Neural progenitor cell (in vitro differentiated cells): Measurements from ENCODE around the gene PXDN. TPM values are rescaled to one million over a fixed set of nuclear protein-coding genes. Genes with fewer than 3 reads are reported as not detected.

Experiments
- DNase-seq: peaks from one replicate; pipeline ENCODE4 v3.0.0-alpha.2; 2016; ENCODE audit warnings: low spot score
- H2AFZ ChIP-seq: fragments of 200-600 bp; sonication (generic); replicated peaks from 2 replicates; pipeline ENCODE4 v1.6.1; 2016; ENCODE audit warnings: antibody characterized with exemption
- H3F3A ChIP-seq: fragments of 200-600 bp; sonication (generic); 2 replicates; pipeline ENCODE4 v1.6.1; 2016; ENCODE audit warnings: antibody characterized with exemption, low read depth
- H3K27ac ChIP-seq: fragments of 200-600 bp; sonication (generic); 2 replicates; pipeline ENCODE4 v1.5.1; 2016; ENCODE audit warnings: mild to moderate bottlenecking
- H3K27me3 ChIP-seq: fragments of 200-600 bp; sonication (generic); 2 replicates; pipeline ENCODE4 v1.6.1; 2016; ENCODE audit warnings: mild to moderate bottlenecking, moderate library complexity
- H3K36me3 ChIP-seq: fragments of 200-600 bp; sonication (generic); 2 replicates; pipeline ENCODE4 v1.5.1; 2016
- H3K4me1 ChIP-seq: fragments of 200-600 bp; sonication (generic); 2 replicates; pipeline ENCODE4 v1.6.1; 2016; ENCODE audit warnings: mixed run types
- H3K4me2 ChIP-seq: fragments of 200-600 bp; sonication (generic); 2 replicates; pipeline ENCODE4 v1.6.1; 2016
- H3K4me3 ChIP-seq: fragments of 200-600 bp; sonication (generic); 2 replicates; pipeline ENCODE4 v1.5.1; 2016
- H3K79me2 ChIP-seq: fragments of 200-600 bp; sonication (generic); 2 replicates; pipeline ENCODE4 v1.6.1; 2016; ENCODE audit warnings: low read depth
- H3K9ac ChIP-seq: fragments of 200-600 bp; sonication (generic); 2 replicates; pipeline ENCODE4 v1.6.1; 2016
- H3K9me3 ChIP-seq: fragments of 200-600 bp; sonication (generic); 2 replicates; pipeline ENCODE4 v1.5.1; 2016; ENCODE audit warnings: low read depth
- H4K20me1 ChIP-seq: fragments of 200-600 bp; sonication (generic); 2 replicates; pipeline ENCODE4 v1.6.1; 2016; ENCODE audit warnings: low read depth
- H3K27ac Mint-ChIP-seq: 3 replicates; pipeline ENCODE4 v1.8.0; 2021; ENCODE audit warnings: mixed read lengths
- H3K27me3 Mint-ChIP-seq: 2 replicates; pipeline ENCODE4 v1.8.0; 2022; ENCODE audit warnings: low read depth, mild to moderate bottlenecking, inconsistent platforms, moderate library complexity, mixed read lengths; ENCODE audit not compliant: insufficient read depth
- H3K36me3 Mint-ChIP-seq: 3 replicates; pipeline ENCODE4 v1.8.0; 2021; ENCODE audit warnings: mixed read lengths
- H3K4me1 Mint-ChIP-seq: 3 replicates; pipeline ENCODE4 v1.8.0; 2021; ENCODE audit warnings: mixed read lengths
- H3K4me3 Mint-ChIP-seq: 3 replicates; pipeline ENCODE4 v1.8.0; 2021; ENCODE audit warnings: mild to moderate bottlenecking, moderate library complexity, mixed read lengths
- H3K9me3 Mint-ChIP-seq: 3 replicates; pipeline ENCODE4 v1.8.0; 2020; ENCODE audit warnings: mixed read lengths
- EZH2 ChIP-seq: fragments of 200-600 bp; sonication (generic); IDR thresholded peaks from 2 replicates; pipeline ENCODE4 v1.6.1; 2017; ENCODE audit warnings: antibody characterized with exemption, mild to moderate bottlenecking, moderate library complexity
- EZH2phosphoT487 ChIP-seq: fragments of 200-600 bp; sonication (generic); IDR thresholded peaks from 2 replicates; pipeline ENCODE4 v1.6.1; 2017; ENCODE audit warnings: antibody characterized with exemption
- total RNA-seq: library from RNA; depleted of rRNA; stranded (reverse); fragments of >200 nt; gene quantifications from 2 replicates; pipeline ENCODE4 v1.2.3, GENCODE V29; 2015; ENCODE audit warnings: low replicate concordance
- TF ChIP-seq, protein P1 (sequence below): fragments of 200-600 bp; sonication (generic); IDR thresholded peaks from 2 replicates; pipeline ENCODE4 v1.5.1; 2017; ENCODE audit warnings: antibody characterized with exemption, mild to moderate bottlenecking

The PXDN gene
- total RNA-seq, 1 donor from 2014 or later: 118 TPM

DNA sequence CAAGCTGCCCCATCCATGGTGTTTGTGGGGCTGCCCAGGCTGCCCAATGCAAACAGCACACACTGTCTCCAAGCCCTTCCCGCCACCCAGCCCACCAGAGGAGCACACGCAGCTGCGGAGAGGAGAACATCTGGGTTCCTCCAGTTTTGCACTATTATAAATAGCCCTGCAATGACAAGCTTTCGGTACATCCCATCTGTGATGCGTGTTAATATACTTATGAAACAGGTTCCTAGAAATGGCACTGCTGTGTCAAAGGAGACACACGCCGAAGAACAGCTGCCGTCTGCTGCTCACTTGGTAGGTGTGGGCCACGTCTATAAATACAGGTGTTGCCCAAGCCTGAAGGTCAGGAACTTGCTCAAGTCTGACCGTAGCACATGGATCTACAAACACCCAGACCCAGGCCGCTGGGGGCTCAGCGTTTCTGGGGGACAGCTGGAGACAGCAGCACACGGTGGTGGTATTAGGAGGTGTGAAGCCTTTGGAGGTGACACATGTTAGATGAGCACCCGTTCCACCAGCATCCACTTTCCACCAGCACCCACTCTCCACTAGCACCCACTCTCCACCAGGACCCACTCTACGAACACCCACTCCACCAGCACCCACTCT is 34.3 kb downstream of the PXDN start:
- peaks cover 93% of the 10 kb centered on the region for H4K20me1 ChIP-seq

DNA sequence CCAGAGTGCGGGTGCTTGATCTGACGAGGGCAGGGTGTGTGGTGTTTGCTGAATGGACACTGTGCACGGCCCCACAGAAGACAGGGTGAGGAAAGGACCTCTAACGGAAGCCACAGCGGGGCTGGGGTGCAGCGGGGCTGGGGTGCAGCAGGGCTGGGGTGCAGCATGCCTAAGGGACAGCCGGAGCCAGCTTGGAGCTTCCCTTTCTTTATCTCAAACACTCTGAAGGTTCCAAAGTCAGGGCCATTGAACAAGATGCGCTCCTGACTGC is 35.0 kb downstream of the PXDN start:
- no peak overlapping the region for H3K9ac ChIP-seq
- peaks cover 54% of the 10 kb centered on the region for H3K27me3 ChIP-seq
- DNase-seq: no peak
- TF ChIP-seq EZH2: no peak
- H2AFZ ChIP-seq: no peak overlapping the region
- peaks cover 6% of the 10 kb centered on the region for H3K36me3 Mint-ChIP-seq
- H3K4me1 Mint-ChIP-seq: peaks cover 48% of the 10 kb centered on the region
- H3K27ac Mint-ChIP-seq: no peak overlapping the region
- H3F3A ChIP-seq: peaks cover 43% of the 10 kb centered on the region
- H3K4me1 ChIP-seq: peaks cover 48% of the 10 kb centered on the region
- no peak overlapping the region for H3K27ac ChIP-seq
- H3K27me3 Mint-ChIP-seq: peaks cover 3% of the 10 kb centered on the region
- no peak overlapping the region for H3K4me2 ChIP-seq
- H3K36me3 ChIP-seq: no peaks in the 10 kb centered on the region
- no peaks in the 10 kb centered on the region for H3K9me3 Mint-ChIP-seq
- H3K79me2 ChIP-seq: peaks cover 41% of the 10 kb centered on the region
- H3K4me3 ChIP-seq: no peak overlapping the region
- no peak overlapping the region for H3K4me3 Mint-ChIP-seq
- no peaks in the 10 kb centered on the region for H3K9me3 ChIP-seq
- H4K20me1 ChIP-seq: peaks cover 93% of the 10 kb centered on the region

More for the DNA sequence above, 34.3 kb downstream of the PXDN start:
- H3K9me3 ChIP-seq: no peaks in the 10 kb centered on the region
- Mint-ChIP-seq H3K36me3 (peaks cover 4% of the 10 kb centered on the region), H3K4me3 (no peak overlapping the region), H3K27me3 (peaks cover 3% of the 10 kb centered on the region), H3K4me1 (peaks cover 52% of the 10 kb centered on the region), H3K9me3 (no peaks in the 10 kb centered on the region), H3K27ac (no peak overlapping the region)
- H3K79me2 ChIP-seq: peaks cover 43% of the 10 kb centered on the region
- H3F3A ChIP-seq: peaks cover 43% of the 10 kb centered on the region
- peaks cover 50% of the 10 kb centered on the region for H3K4me1 ChIP-seq
- no peak overlapping the region for H2AFZ ChIP-seq
- H3K27ac ChIP-seq: no peak overlapping the region
- no peak for TF ChIP-seq EZH2
- TF ChIP-seq, protein P1, sequence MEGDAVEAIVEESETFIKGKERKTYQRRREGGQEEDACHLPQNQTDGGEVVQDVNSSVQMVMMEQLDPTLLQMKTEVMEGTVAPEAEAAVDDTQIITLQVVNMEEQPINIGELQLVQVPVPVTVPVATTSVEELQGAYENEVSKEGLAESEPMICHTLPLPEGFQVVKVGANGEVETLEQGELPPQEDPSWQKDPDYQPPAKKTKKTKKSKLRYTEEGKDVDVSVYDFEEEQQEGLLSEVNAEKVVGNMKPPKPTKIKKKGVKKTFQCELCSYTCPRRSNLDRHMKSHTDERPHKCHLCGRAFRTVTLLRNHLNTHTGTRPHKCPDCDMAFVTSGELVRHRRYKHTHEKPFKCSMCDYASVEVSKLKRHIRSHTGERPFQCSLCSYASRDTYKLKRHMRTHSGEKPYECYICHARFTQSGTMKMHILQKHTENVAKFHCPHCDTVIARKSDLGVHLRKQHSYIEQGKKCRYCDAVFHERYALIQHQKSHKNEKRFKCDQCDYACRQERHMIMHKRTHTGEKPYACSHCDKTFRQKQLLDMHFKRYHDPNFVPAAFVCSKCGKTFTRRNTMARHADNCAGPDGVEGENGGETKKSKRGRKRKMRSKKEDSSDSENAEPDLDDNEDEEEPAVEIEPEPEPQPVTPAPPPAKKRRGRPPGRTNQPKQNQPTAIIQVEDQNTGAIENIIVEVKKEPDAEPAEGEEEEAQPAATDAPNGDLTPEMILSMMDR: no peak
- no peak for TF ChIP-seq EZH2phosphoT487
- peaks cover 48% of the 10 kb centered on the region for H3K27me3 ChIP-seq
- H3K4me2 ChIP-seq: no peak overlapping the region
- no peak for DNase-seq
- H3K9ac ChIP-seq: no peak overlapping the region
- H3K36me3 ChIP-seq: no peaks in the 10 kb centered on the region
- H3K4me3 ChIP-seq: no peak overlapping the region

DNA sequence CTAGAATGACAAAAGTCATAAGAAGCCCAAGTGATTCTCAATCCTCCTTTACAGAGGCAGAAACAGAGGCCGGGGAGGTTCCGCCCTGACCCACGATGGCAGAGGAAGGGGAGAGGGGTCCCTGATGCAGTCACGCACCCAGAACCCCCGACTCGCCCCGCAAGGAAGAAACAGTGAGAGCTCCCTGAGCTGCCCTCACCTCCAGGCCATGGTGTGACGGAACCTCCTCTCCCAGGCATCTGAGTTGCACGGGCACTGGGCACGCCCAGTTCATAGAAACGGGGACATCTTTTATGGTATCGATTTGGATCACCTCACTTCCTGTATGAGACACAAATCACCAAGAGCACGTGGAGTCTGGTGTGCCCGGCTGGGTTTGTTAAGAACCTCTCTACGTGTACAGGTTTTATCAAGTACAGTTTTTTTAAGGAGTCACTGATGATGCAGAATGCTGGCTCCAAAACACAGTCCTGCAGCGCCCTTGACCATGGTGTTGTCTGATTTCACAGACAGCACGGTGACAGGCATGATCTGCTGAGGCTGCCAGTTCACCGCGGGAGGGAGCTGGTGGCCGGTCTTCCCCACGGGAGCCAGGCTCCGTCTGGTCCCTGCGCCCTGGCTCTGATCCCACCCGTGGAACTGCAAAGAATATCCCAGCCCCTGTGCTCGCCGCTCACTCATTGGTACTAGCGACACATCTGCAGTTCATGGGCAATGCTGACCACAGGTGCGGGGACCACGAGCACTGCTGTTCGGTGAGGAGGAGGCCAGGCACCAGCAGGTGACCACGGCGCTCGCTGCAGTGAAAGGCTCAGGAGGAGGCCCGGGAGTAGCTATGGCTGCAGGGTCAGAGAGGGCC is 35.6 kb downstream of the PXDN start:
- peaks cover 42% of the 10 kb centered on the region for H3F3A ChIP-seq
- H3K9ac ChIP-seq: no peak overlapping the region
- no peak for TF ChIP-seq EZH2
- TF ChIP-seq, protein P1: no peak
- no peak for TF ChIP-seq EZH2phosphoT487
- Mint-ChIP-seq H3K4me1 (peaks cover 43% of the 10 kb centered on the region), H3K4me3 (no peak overlapping the region), H3K36me3 (peaks cover 6% of the 10 kb centered on the region), H3K27ac (no peak overlapping the region), H3K9me3 (no peaks in the 10 kb centered on the region), H3K27me3 (peaks cover 3% of the 10 kb centered on the region)
- peaks cover 43% of the 10 kb centered on the region for H3K4me1 ChIP-seq
- peak overlapping the region; percentile 67 for H3K4me2 ChIP-seq
- H3K79me2 ChIP-seq: peaks cover 36% of the 10 kb centered on the region
- H3K27me3 ChIP-seq: peaks cover 54% of the 10 kb centered on the region
- peaks cover 88% of the 10 kb centered on the region for H4K20me1 ChIP-seq
- H3K27ac ChIP-seq: no peak overlapping the region
- no peak overlapping the region for H2AFZ ChIP-seq
- H3K4me3 ChIP-seq: no peak overlapping the region
- DNase-seq: no peak
- H3K9me3 ChIP-seq: no peaks in the 10 kb centered on the region
- H3K36me3 ChIP-seq: no peaks in the 10 kb centered on the region
